PFSK-1 (cell line): ENCODE measurements around the gene TMEM131.

Experiments used
- FOXP2 ChIP-seq: optimal IDR thresholded peaks from 2 replicates; pipeline ENCODE3; 2011; ENCODE audit warnings: borderline replicate concordance, control low read depth, inconsistent platforms; ENCODE audit not compliant: insufficient read depth; ENCODE audit errors: extremely low read length, extremely low read depth
- POLR2AphosphoS5 ChIP-seq: IDR thresholded peaks from 2 replicates; pipeline ENCODE4 v1.6.1; 2012; ENCODE audit warnings: low read depth, mild to moderate bottlenecking, control low read depth, low read length, moderate library complexity
- REST ChIP-seq, 2 experiments: IDR thresholded peaks; 2 replicates each; pipeline versions ENCODE4 v1.6.1 to v1.8.0; 2011 to 2012; ENCODE audit warnings: low read depth in 2 of 2, low read length in 2 of 2, control low read depth in 1 of 2, inconsistent platforms in 1 of 2, mild to moderate bottlenecking in 1 of 2, moderate library complexity in 1 of 2; ENCODE audit not compliant: insufficient read depth in 1 of 2
- SIN3A ChIP-seq: IDR thresholded peaks from 2 replicates; pipeline ENCODE4 v1.6.1; 2012; ENCODE audit warnings: mild to moderate bottlenecking, low read length, moderate library complexity, borderline replicate concordance; ENCODE audit not compliant: insufficient read depth
- TAF1 ChIP-seq: IDR thresholded peaks from 2 replicates; pipeline ENCODE4 v1.6.1; 2012; ENCODE audit warnings: low read length, control low read depth, borderline replicate concordance; ENCODE audit not compliant: insufficient read depth

The TMEM131 gene

GRCh38 chr2:97785818-97786217 lies 209.9 kb downstream of the TMEM131 start:
- TF ChIP-seq FOXP2: no peak
- no peak for TF ChIP-seq POLR2AphosphoS5
- TF ChIP-seq TAF1: no peak
- no peak for TF ChIP-seq REST (IDR thresholded peaks at IDR 0.05; ENCODE audit: insufficient read depth in 1 of 2, low read depth in 2 of 2, low read length in 2 of 2)
- TF ChIP-seq SIN3A: no peak

GRCh38 chr2:97784953-97785352 lies 210.8 kb downstream of the TMEM131 start:
- TF ChIP-seq TAF1 (no peak), POLR2AphosphoS5 (no peak)

- no peak for TF ChIP-seq POLR2AphosphoS5
Observed at GRCh38 chr2:97781981-97782380, 213.8 kb downstream of the TMEM131 start.

- no peak for TF ChIP-seq TAF1
- TF ChIP-seq POLR2AphosphoS5: no peak
- TF ChIP-seq FOXP2: no peak
- no peak for TF ChIP-seq SIN3A
- no peak for TF ChIP-seq REST (IDR thresholded peaks at IDR 0.05; ENCODE audit: insufficient read depth in 1 of 2, low read depth in 2 of 2, low read length in 2 of 2)
Observed at GRCh38 chr2:97779141-97779540, 216.6 kb downstream of the TMEM131 start.

GRCh38 chr2:97775074-97775473 lies 220.7 kb downstream of the TMEM131 start:
- TF ChIP-seq POLR2AphosphoS5: no peak
- no peak for TF ChIP-seq REST (IDR thresholded peaks at IDR 0.05; ENCODE audit: insufficient read depth in 1 of 2, low read depth in 2 of 2, low read length in 2 of 2)
- no peak for TF ChIP-seq SIN3A
- TF ChIP-seq TAF1: no peak
- TF ChIP-seq FOXP2: no peak

GRCh38 chr2:97774425-97774824 lies 221.3 kb downstream of the TMEM131 start:
- TF ChIP-seq TAF1: no peak
- TF ChIP-seq REST (IDR thresholded peaks at IDR 0.05; ENCODE audit: insufficient read depth in 1 of 2, low read depth in 2 of 2, low read length in 2 of 2): no peak
- no peak for TF ChIP-seq POLR2AphosphoS5
- TF ChIP-seq FOXP2: no peak
- TF ChIP-seq SIN3A: no peak
